Testis (tissue), 3 donors: Measurements from ENCODE around the gene SCAMP2. TPM values are rescaled to one million over a fixed set of nuclear protein-coding genes. Genes with fewer than 3 reads are reported as not detected.

Experiments
- DNase-seq: peaks from one replicate; pipeline ENCODE4 v3.0.0-alpha.2; 2019
- H3K27ac ChIP-seq, 2 donors: fragments of 200-600 bp; sonication (generic); one replicate each; pipeline ENCODE4 v1.5.1; 2019
- H3K27me3 ChIP-seq: fragments of 200-600 bp; sonication (generic); one replicate; pipeline ENCODE4 v1.5.1; 2019
- H3K36me3 ChIP-seq: fragments of 200-600 bp; sonication (generic); one replicate; pipeline ENCODE4 v1.5.1; 2017; ENCODE audit warnings: low read depth; ENCODE audit errors: missing control alignments
- H3K4me1 ChIP-seq: fragments of 200-600 bp; sonication (generic); one replicate; pipeline ENCODE4 v1.5.1; 2019
- H3K4me3 ChIP-seq, 2 donors: fragments of 200-600 bp; sonication (generic); one replicate each; pipeline ENCODE4 v1.5.1; 2017 to 2019
- H3K9me3 ChIP-seq: fragments of 200-600 bp; sonication (generic); one replicate; pipeline ENCODE4 v1.5.1; 2017
- POLR2A ChIP-seq: fragments of 450-650 bp; IDR thresholded peaks from one replicate; pipeline ENCODE4 v1.6.1; 2017; ENCODE audit warnings: antibody characterized with exemption, mild to moderate bottlenecking, moderate library complexity
- WGBS, 2 donors: methylation state at CpG; one replicate each; pipeline ENCODE4 v1.1.5; 2018; 5-methylcytosine and 5-hydroxymethylcytosine counted together
- intact Hi-C: fragments of 100-400 bp; cut with DNase I; formaldehyde crosslinking; loops from one replicate; pipeline ENCODE4 v1.15.1; 2023; ENCODE audit warnings: low total_unique reads
- polyA plus RNA-seq: library from polyadenylated mRNA; stranded (reverse); fragments of 350-450 nt; fragmentation: Illumina TruSeq; extraction: RNeasy Lipid Tissue Mini Kit (QIAGEN cat#74804); gene quantifications from one replicate; pipeline ENCODE4 v1.2.3, GENCODE V29; 2014; ENCODE audit warnings: low read depth, low replicate concordance; ENCODE audit not compliant: insufficient read depth
- total RNA-seq, 2 donors: library from RNA; depleted of rRNA; stranded (reverse); fragments of >200 nt; gene quantifications; one replicate each; pipeline ENCODE4 v1.2.3, GENCODE V29; 2016
- TF ChIP-seq, protein P1 (sequence below), 3 experiments: fragments of 450-650 bp in 2 of 3; fragments of 200-600 bp in 1 of 3; sonication (generic) in 1 of 3; IDR thresholded peaks; one replicate each; pipeline ENCODE4 v1.5.1; 2016 to 2019; ENCODE audit warnings: antibody characterized with exemption in 3 of 3, mild to moderate bottlenecking in 2 of 3, moderate library complexity in 1 of 3

SCAMP2 gene
- total and polyA plus RNA-seq, 3 donors from 2014 or later: 94.8 to 130 (median 103) TPM

DNA sequence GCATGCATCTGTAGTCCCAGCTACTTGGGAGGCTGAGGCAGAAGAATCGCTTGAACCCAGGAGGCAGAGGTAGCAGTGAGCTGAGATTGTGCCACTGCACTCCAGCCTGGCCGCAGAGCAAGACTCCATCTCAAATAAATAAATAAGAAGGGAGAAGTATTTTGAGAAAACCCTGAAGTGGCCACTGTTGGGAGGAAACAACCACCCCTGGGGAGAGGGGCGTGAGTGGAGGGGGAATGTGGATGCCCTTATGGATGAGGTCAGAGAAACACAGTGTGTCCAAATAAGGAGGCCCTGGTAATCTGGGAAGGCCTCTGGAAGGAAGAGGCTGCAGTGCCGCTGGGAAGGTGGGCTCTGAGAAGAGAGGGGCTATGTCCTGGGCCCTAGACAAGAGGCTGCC is 50.9 kb downstream of the SCAMP2 start:
- no peaks in the 10 kb centered on the region for H3K36me3 ChIP-seq
- peaks cover 3% of the 10 kb centered on the region for H3K4me1 ChIP-seq
- TF ChIP-seq POLR2A: no peak
- TF ChIP-seq, protein P1, sequence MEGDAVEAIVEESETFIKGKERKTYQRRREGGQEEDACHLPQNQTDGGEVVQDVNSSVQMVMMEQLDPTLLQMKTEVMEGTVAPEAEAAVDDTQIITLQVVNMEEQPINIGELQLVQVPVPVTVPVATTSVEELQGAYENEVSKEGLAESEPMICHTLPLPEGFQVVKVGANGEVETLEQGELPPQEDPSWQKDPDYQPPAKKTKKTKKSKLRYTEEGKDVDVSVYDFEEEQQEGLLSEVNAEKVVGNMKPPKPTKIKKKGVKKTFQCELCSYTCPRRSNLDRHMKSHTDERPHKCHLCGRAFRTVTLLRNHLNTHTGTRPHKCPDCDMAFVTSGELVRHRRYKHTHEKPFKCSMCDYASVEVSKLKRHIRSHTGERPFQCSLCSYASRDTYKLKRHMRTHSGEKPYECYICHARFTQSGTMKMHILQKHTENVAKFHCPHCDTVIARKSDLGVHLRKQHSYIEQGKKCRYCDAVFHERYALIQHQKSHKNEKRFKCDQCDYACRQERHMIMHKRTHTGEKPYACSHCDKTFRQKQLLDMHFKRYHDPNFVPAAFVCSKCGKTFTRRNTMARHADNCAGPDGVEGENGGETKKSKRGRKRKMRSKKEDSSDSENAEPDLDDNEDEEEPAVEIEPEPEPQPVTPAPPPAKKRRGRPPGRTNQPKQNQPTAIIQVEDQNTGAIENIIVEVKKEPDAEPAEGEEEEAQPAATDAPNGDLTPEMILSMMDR (IDR thresholded peaks at IDR 0.05): no peak
- H3K27me3 ChIP-seq: no peaks in the 10 kb centered on the region
- H3K27ac ChIP-seq: no peak overlapping the region
- 90 to 93% methylated on average over 4 of the region's 4 CpGs for WGBS, 2 donors
- intact Hi-C loops: no loop called here
- no peak overlapping the region for H3K4me3 ChIP-seq
- H3K9me3 ChIP-seq: no peaks in the 10 kb centered on the region
- DNase-seq: no peak

DNA sequence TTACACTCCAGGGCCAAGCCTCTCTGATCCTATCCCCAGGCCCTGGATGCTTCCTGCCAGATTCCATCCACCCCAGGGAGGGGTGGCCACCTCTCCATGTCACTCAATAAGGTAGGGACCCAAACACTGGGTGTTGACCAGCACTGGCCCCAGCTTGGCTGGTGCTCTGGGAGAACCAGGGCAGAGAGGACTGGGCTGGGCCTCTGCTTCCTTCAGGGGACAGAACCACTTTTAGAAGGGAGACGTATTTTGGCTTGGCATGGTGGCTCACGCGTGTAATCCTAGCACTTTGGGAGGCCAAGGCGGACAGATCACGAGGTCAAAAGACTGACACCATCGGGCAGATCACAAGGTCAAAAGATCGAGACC is 51.4 kb downstream of the SCAMP2 start:
- intact Hi-C loops: no loop called here
- WGBS, 2 donors: 79 to 88% methylated on average over 6 to 7 of the region's 7 CpGs
- Histone ChIP-seq H3K4me3 (no peak overlapping the region), H3K9me3 (no peaks in the 10 kb centered on the region), H3K4me1 (peaks cover 6% of the 10 kb centered on the region), H3K27me3 (no peaks in the 10 kb centered on the region), H3K36me3 (no peaks in the 10 kb centered on the region), H3K27ac (no peak overlapping the region)
- no peak for TF ChIP-seq POLR2A
- TF ChIP-seq, protein P1 (IDR thresholded peaks at IDR 0.05): no peak
- DNase-seq: no peak

DNA sequence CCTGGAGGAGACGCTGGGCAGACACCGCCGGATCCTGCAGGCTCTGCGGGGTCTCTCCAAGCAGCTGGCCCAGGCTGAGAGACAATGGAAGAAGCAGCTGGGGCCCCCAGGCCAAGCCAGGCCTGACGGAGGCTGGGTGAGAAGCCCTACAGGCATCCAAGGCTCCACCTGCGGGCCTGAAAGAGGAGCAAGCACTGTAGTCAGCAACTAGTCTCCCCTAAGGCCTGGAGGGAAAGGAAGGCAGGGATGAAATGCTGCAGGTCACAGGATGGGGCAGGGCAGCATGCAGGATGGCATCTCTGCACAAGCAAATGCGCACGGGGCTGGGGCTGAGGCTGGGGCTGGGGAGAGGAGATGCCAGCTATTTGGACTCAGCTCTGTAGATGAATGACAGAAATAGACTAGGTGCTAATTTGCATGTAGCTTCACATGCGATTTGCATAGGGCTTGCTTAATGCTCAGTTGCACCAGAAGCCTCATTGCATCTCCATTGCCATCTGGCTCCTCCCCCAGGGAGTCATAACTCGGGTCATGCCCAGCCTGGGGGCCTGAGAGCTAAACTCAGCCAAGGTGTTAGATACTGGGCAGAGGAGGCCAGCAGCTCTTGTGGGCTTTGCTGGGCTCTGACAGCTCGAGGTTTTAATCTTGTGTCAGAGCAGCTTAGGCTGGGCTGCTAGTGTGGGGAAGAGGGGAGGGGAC is 51.9 kb downstream of the SCAMP2 start:
- no peak for TF ChIP-seq POLR2A
- TF ChIP-seq, protein P1 (IDR thresholded peaks at IDR 0.05): no peak
- Histone ChIP-seq H3K27me3 (no peaks in the 10 kb centered on the region), H3K4me3 (no peak overlapping the region), H3K27ac (no peak overlapping the region), H3K36me3 (no peaks in the 10 kb centered on the region), H3K4me1 (peaks cover 6% of the 10 kb centered on the region), H3K9me3 (no peaks in the 10 kb centered on the region)
- intact Hi-C loops: no loop called here
- DNase-seq: no peak
- WGBS, 2 donors: 73 to 82% methylated on average over 10 to 11 of the region's 11 CpGs

DNA sequence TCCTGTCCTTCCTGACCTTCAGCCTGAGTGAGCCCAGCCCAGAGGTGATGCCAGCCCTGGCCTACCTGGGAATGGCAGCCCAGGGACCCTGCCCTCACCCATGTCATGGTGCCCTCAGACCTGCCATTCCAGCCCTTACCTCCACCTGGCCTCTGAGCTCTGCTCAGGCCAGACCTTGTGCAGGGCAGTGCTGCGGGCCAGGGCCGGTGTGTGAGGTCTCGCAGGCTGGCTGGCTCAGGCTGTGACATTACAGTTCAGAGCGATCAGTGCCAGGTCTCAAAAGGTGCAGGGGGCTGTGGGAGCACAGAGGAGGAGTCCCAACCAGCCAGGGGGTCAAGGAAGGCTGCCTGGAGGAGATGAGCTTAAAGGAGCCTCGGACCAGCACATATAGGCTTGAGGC is 53.1 kb downstream of the SCAMP2 start:
- H3K4me3 ChIP-seq: no peak overlapping the region
- H3K9me3 ChIP-seq: no peaks in the 10 kb centered on the region
- WGBS, 2 donors: 83 to 96% methylated on average over 1 to 5 of the region's 5 CpGs
- H3K4me1 ChIP-seq: peaks cover 6% of the 10 kb centered on the region
- no peak for DNase-seq
- TF ChIP-seq, protein P1 (IDR thresholded peaks at IDR 0.05): no peak
- TF ChIP-seq POLR2A: no peak
- intact Hi-C loops: no loop called here
- no peaks in the 10 kb centered on the region for H3K36me3 ChIP-seq
- no peaks in the 10 kb centered on the region for H3K27me3 ChIP-seq
- H3K27ac ChIP-seq: no peak overlapping the region

DNA sequence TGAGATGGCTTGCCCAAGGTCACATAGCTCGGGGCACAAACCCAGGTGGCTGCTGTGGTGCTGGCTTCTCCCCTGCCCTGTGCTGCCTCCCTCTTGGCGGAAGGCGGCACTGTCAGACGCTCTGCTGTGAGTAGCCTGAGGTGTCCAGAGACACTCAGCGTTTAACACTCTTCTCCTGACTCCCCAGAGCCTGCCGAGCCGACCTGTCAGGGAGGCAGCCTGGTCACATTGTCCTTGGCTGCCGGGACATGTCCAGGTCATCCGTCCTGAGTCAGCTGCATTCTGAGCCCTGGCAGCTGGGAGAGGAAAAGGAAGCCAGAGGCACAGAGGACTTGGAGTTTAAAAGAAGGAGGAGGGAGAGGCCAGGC is 55.8 kb downstream of the SCAMP2 start:
- H3K36me3 ChIP-seq: no peaks in the 10 kb centered on the region
- H3K27me3 ChIP-seq: no peaks in the 10 kb centered on the region
- peak; percentile 67 for DNase-seq
- H3K9me3 ChIP-seq: no peaks in the 10 kb centered on the region
- no peak overlapping the region for H3K4me3 ChIP-seq
- 20 to 30% methylated on average over 5 to 9 of the region's 9 CpGs for WGBS, 2 donors
- H3K4me1 ChIP-seq: peaks cover 6% of the 10 kb centered on the region
- intact Hi-C loops: no loop called here
- no peak overlapping the region for H3K27ac ChIP-seq
- TF ChIP-seq POLR2A: no peak
- TF ChIP-seq, protein P1 (IDR thresholded peaks at IDR 0.05): peak in 2 of 3 experiments; percentile 17 to 29
